HG03103 (cell line): ENCODE results near the gene ENTPD8.
"Not testable (repeated sequence)": the region's sequence is repeated elsewhere in the genome, so short reads cannot be mapped to it uniquely, and the experiment has no call there.

Experiments used
- ATAC-seq: cut with Tn5 transposase; IDR thresholded peaks from one replicate; pipeline ENCODE4 v1.9.1; 2021; ENCODE audit warnings: low read depth; ENCODE audit not compliant: unreplicated experiment

The ENTPD8 gene

DNA sequence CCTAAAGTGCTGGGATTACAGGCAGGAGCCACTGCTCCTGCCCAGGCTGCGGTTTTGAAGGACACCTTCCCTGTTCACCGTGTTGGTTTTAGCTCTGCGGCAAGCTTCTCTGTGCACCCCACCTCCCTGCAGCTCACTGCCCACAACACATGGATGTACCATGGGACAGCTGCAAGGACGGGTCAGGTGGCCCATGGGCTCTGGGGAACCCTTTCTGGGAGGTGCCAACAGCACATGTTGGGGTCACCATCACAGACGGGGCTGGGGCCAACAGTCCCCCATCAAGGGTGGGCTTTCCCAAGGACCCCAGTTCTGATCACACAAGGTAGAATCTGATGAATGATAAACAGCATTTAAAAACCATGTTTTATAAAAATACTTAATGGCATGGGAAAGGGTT, 25.7 kb downstream of the ENTPD8 start:
- ATAC-seq: no peak

DNA sequence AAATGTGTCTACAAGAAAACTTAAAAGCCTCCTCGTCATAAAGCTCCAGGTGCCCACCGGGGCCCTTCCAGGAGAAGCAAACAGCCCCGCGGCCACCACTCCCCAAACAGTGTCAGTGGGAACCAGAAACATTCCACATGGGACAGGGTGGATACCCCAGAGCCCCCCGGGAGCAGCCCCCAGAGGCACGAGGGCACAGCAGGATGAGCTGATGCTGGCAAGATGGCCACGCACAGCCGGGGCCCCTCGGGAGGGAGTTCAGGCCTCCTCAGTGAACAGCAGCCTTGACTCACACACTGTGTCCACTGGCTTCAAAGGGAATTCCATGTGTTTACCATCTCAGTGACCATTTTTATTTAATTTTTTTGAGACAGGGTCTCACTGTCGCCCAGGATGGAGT, 28.7 kb downstream of the ENTPD8 start:
- no peak for ATAC-seq

DNA sequence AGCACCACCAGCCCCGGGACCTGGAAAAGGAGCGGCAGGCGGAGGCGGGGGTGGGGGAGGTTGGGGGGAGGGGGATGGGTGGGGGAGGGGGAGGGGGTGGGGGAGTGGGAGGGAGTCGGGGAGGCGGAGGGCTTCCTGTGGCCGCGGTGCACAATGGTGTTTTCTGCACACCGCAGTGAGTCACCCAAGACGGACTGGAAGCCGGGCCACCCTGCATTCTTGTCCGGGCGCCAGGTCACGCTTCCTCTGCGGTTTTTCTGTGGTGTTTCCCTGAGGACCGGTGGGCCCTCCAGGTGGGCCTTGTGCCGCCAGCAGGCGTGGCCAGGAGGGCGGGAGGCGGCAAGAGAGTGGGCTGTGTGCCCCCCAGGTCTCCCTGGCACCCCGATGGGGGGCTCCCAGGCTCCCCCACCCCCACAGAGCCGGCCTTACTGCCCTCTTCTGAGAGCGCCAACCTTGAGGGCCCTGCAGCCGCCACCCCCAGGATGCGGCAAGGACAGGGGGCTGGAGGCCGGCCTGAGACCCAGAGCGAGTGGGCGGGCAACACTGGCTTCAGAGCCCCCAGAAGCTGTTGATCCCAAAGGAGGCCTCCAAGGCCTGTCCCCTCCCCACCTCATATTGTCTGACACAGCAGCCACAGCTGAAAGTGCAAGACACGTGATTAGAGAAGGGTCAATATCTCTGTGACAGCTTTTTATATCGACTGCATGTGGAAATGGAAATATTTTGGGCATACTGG, 29.3 kb downstream of the ENTPD8 start:
- ATAC-seq: no peak

DNA sequence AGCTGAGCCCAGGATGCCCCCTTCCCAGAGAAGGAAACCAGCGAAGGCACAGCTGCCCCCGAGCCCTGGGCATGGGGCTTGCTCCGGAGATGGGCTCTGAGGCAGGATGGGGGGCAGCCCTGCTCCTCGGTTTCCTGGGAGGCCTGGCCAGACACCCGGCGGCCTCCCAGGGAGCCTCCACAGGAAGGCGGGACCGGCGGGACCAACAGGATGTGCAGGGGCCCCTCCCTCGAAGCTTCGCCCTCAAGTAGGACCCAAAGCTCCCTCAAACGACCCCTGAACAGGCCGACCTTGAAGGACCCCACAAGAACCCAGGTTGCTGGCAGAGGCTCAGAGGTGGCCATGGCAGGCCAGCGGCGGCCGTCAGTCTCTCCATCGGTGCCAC, 29.9 kb downstream of the ENTPD8 start:
- ATAC-seq: no peak

DNA sequence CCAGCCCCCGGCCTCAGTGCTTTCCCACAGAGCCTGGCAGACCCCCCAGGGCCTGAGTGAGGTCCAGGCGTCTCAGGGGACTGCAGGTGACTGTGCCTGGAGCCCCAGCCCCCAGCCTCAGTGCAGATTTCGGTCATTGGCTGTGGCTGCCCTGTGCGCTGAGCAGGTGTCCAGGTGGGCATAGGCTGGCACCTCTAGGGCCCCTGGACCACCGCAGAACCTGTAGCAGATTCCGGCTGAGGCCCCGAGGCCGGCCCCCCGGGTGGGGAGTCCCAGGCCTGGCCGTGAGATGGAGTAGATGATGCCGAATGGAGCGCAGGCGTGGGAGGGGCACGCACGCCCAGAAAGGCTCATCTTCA, 30.3 kb downstream of the ENTPD8 start:
- no peak for ATAC-seq

DNA sequence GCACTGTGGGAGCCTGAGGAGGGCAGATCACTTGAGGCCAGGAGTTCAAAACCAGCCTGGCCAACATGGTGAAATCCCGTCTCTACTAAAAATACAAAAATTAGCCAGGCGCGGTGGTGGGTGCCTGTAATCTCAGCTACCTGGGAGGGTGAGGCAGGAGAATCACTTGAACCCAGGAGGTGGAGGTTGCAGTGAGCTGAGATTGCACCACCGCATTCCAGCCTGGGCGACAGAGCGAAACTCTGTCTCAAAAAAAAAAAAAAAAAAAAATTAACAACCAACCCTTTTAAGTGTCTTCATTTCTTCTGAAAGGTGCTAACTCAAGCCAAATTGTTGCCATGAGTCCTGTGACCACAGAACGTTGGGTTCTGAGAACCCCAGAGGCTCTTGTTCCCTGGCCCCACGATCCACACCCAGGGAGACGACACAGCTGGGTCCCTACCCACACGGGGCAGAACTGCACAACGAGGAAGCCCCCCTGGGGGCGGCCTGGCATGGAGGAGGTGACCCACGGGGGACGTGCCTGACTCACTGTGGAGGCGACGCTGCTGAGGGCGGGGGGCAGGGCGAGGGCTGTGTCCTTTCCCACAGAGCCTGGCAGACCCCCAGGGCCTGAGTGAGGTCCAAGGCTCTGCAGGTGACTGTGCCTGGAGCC, 30.8 kb downstream of the ENTPD8 start:
- not testable (repeated sequence) for ATAC-seq

DNA sequence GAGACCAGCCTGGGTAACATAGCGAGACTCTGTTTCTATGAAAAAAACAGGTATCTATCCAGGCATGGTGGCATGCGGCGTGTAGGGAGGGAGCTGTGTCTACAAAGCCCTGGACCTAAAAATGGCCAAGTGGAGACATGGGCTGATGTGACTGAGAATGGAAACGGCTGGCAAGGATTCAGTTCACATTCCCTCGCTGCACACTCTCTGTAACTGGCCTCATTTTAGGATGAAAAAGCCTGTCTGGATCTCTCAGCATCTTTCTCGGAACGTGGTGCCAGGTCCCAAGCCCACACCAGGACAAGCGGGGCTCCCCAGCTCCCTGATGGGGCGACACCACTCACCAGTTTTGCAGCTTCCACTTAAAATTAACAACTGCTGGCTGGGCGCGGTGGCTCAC, 31.6 kb downstream of the ENTPD8 start:
- no peak for ATAC-seq

DNA sequence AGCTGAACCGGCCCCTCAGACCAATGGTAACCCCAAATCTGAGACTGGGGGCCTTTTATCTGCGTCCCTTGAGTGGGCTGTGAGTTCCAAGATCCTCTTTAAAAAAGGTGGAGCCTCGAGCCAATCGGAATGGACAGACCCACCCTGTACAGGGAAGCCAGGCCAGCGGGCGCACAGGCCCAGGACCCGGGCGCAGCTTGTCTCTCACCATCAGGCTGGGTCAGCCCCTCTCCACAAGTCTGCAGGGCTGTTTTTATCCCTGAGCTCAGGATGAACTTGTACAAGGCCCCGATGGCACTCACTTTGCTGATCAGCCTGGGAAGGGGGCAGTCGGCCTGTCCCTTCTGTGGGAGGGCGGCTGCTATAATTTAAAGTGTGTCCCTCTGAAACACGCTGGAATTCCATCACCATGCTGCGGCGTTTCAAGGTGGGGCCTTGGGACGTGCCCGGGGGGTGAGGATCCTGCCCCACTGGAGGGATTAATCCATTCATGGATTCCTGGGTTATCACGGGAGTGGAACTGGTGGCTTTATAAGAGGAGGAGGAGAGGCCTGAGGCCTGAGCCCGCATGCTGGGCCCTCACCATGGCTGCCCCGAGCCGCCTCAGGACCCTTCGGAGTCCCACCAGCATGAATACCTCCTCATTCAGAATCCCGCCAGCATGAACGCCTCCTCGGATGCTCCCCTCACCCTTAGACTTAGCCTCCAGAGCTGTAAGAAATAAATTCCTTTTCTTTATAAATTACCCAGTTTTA, 32.3 kb downstream of the ENTPD8 start:
- ATAC-seq: no peak

DNA sequence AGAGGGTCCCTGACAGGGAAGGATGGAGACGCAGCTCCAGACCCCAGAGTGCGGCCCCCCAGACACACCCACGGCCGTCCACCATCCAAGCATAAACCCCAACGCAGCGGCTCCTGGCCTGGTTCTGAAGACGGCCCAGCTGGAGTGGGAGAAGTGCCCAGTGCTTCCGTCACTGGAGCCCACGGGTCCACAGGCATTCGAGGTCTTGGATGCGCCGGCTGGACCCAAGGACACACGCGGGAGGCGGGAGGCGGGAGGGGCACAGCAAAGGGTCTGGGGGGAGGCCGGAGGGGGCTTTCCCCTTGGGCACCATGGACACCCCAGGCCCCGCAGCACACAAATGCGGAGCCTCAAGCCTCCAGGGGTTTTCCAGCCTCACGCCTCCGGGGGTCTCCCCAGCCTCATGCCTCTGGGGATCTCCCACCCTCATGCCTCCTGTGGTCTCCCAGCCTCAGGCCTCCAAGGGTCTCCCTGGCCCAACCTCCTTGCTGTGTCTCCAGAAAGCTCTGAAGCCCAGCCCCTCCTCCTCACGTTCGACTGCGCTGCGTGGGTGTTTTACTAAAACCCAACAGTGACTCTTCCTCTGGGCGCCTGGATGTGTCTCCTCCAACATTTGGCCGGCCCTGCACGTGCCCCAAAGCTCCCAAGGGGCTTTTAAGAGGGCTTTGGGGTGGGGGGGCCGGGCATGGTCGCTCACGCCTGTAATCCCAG, 33.4 kb downstream of the ENTPD8 start:
- no peak for ATAC-seq

DNA sequence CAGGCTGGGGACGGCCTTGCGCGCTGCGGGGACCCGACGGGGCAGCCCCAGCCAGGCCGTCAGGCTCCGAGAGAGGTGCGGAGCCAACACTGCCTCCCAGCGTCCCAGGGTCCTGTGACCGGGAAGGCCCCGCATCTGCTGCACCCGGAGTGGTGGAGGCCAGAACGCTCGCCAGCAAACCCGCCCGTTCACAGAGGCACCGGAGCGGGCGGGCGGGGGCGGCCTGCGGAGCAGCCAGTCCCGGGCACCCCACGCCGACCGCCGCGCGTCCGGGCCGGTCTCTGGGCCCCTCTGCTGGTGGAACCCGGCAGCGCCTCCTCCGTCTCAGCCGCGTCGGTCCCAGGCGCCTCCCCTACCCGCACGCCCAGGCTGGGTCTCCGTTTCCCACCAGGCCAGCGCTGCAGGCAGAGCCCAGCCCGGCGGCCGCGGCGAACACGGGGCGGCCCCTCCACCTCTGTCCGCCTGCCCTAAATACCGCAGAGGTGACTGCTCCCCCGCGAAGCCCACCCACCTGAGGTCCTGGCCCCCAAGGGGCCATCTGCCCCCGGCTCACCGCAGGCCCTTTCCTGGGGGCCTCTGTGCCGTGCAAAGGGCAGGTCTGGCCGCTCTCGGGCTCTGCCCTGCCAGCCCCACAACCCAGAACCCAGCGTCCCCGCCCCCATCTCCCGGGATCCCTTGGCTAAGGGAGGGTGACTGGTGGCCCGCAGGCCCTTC, 34.1 kb downstream of the ENTPD8 start:
- no peak for ATAC-seq

DNA sequence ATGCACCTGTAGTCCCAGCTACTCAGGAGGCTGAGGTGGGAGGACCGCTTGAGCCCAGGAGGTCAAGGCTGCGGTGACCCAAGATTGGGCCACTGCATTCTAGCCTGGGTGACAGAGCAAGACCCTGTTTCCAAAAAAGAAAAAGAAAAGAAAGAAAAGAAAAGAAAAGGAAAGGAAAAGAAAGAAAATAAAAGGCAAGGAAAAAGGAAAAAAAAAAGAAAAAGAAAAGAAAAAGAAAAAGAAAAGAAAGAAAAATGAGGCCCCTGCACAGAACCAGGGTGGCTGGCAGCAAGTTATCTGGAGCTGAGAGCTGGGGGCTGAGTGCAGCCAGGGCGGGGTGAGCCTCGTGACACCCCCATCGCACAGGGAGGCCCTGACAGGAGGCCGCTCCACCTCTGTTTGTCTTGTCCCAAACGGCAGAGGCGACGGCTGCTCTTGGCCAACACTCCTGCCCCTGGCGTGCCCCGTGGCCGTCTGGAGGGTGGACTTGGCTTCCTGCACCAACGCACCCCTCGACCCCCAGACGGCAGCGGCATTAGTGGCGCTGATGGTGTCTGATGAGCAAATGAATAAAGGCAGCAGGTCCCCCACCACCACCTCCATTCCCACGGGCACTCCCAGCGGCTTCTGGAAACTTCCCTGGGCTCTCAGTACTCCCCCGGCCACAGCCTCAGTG, 34.9 kb downstream of the ENTPD8 start:
- no peak for ATAC-seq

DNA sequence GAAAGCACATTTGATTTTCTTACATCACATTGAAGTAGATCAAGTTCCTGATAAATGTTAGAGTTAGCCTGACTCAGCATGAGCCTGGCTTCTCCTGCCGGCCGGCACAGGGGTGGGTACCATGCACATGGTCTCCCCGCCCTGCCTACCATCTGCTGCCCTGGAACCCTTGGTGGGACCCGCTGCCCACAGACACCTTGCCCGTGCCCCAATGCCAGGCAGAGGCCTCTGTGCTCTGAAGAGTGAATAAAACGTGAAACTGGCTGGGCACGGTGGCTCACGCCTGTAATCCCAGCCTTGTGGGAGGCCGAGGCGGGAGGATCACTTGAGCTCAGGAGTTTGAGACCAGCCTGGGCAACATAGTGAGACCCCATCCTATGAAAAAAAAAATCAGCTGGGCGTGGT, 35.5 kb downstream of the ENTPD8 start:
- no peak for ATAC-seq

DNA sequence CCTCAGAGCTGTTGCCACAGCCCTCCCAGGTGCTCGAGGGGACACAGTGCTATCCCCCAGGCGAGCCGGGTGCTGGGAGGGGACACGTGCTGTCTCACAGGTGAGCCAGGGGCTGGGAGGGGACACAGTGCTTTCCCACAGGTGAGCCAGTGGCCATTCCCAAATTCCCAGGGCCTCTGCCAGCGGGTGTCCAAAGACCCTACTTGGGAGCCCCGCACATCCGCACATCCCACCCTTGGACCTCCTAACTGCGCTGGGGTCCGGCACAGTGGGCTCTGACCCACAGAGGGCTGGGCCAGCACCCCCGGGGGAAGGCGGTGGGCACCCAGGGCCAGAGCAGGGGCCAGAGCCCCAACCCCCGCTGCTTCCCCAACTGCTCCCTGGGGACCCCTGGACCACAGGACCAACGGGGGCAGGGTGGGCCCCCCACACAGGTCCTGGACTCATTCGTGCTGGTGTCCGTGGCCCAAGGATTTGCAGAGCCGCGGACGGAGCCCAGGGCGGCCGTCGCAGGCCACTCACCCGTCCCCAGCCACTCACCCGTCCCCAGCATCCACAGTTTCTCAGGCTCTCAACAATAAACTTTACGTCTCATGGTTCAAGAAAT, 36.1 kb downstream of the ENTPD8 start:
- no peak for ATAC-seq

DNA sequence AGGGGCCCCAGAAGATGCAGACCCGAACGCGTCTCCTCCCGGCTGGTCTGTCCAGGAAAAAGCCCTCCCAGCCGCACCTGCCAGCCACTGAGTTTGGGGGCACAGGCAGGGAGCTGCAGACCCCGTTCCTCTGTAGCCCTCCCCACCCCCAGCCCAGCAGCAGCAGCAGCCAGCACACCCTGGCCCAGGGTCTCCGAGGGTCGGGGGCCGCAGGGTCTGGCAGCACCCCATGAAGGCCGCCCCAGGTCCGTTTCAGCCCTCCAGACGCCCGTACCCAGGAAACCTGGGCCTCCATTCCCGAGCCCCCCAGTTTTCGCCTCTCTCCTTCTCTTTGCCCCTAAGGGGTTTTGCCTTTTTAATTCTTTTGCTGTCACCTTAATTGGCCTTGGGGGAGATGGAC, 37.9 kb downstream of the ENTPD8 start:
- ATAC-seq: no peak

DNA sequence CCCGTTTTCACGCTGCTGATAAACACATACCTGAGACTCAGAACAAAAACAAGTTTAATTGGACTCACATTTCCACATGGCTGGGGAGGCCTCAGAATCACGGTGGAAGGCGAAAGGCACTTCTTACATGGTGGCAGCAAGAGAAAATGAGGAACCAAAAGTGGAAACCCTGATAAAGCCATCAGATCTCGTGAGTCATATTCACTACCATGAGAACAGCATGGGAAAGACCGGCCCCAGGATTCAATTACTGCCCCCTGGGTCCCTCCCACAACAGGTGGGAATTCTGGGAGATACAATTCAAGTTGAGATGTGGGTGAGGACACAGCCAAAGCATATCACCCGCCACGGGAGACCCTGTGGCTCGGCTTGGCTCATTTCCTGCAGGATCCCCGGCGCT, 38.4 kb downstream of the ENTPD8 start:
- no peak for ATAC-seq

DNA sequence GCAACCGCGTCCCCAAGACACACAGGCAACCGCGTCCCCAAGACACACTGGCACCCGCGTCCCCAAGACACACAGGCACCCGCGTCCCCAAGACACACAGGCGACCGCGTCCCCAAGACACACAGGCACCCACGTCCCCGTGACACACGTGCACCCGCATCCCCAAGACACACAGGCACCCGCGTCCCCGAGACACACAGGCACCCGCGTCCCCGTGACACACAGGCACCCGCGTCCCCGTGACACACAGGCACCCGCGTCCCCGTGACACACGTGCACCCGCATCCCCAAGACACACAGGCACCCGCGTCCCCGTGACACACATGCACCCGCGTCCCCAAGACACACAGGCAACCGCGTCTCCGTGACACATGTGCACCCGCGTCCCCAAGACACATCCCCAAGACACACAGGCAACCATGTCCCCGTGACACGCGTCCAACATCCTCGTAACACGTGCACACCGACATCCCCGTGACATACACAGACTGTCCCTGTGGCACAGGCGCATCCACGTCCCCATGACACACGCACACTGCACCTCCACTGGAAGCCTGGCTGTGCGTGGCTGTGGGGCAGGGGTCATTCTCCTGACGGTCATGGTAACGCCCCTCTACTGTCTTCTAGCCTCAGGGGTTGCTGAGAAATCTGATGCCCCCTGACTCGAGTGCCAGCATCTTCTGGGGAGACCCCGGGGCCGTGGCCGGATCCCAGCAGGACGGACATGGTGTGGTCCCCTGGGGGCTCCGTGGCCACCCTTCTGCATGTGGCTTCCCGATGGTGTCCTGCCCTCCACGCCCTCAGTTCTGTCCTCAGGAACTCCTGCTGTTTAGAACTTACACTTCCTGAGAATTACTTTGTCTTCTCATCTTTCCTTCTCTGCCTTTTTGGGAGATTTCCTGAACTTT, 42.3 kb downstream of the ENTPD8 start:
- no peak for ATAC-seq

DNA sequence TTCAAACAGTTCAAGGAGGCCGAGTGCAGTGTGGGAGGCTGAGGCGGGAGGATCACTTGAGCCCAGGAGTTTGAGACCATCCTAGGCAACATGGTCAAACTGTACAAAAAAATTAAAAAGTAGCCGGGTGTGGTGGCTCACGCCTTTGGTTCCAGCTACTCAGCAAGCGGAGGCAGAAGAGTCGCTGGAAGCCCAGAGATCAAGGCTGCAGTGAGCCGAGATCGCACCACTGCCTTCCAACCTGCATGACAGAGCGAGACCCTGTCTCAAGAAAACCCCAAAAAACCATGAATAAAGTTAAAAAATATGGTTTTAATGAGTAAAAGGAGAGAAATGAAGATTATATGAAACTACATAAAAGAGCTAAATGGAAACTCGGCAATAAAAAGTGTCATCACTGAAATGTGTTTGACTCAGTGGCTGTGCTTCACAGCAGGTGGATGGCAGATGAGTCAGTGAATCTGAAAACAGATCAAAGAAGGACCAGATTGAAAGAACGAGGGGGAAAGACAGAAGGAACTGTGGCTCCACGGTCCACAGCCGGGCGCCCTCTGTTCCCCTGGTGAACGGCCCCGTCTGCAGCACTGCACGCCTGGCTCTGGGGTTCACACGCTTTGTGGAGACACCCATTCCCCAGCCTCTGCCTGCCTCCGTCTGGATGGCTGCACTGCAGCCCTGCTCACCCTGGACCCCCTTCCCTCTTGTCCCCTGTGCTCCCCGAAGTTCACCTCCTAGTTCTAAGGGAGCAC, 43.3 kb downstream of the ENTPD8 start:
- ATAC-seq: no peak
